Vagina (tissue), 2 donors: ENCODE results near the gene DTL. TPM values are rescaled to one million over a fixed set of nuclear protein-coding genes. Genes with fewer than 3 reads are reported as not detected.
A peak's percentile ranks its signal among the peaks of the same experiment; 100 is the strongest.

Source experiments
- DNase-seq, 2 donors: peaks; one replicate each; pipeline ENCODE4 v3.0.0-alpha.2; 2017; ENCODE audit errors: extremely low spot score in 2 of 2
- H3K27ac ChIP-seq: fragments of 200-600 bp; sonication (generic); one replicate; pipeline ENCODE4 v1.5.1; 2019
- H3K27me3 ChIP-seq: fragments of 200-600 bp; sonication (generic); one replicate; pipeline ENCODE4 v1.5.1; 2019
- H3K36me3 ChIP-seq, 2 donors: fragments of 200-600 bp; sonication (generic); one replicate each; pipeline ENCODE4 v1.5.1; 2017 to 2019
- H3K4me1 ChIP-seq: fragments of 200-600 bp; sonication (generic); one replicate; pipeline ENCODE4 v1.5.1; 2019
- H3K4me3 ChIP-seq, 2 donors: fragments of 200-600 bp; sonication (generic); 1 replicate in 1 of 2; 2 replicates in 1 of 2; pipeline ENCODE4 v1.5.1; 2016 to 2019
- H3K9me3 ChIP-seq: fragments of 200-600 bp; sonication (generic); one replicate; pipeline ENCODE4 v1.5.1; 2019
- POLR2A ChIP-seq, 2 donors: fragments of 450-650 bp; IDR thresholded peaks; one replicate each; pipeline ENCODE4 v1.6.1; 2017; ENCODE audit warnings: antibody characterized with exemption in 2 of 2, mild to moderate bottlenecking in 2 of 2, moderate library complexity in 2 of 2
- POLR2AphosphoS5 ChIP-seq, 2 donors: sonication (generic); formaldehyde crosslinking; IDR thresholded peaks; one replicate each; pipeline ENCODE4 v1.9.0; 2017; ENCODE audit warnings: antibody characterized with exemption in 2 of 2, mild to moderate bottlenecking in 2 of 2, low read depth in 1 of 2; ENCODE audit not compliant: insufficient read depth in 1 of 2
- intact Hi-C: fragments of 100-400 bp; cut with DNase I; formaldehyde crosslinking; loops from one replicate; pipeline ENCODE4 v1.15.1; 2023
- total RNA-seq: library from RNA; depleted of rRNA; stranded (reverse); fragments of >200 nt; gene quantifications from one replicate; pipeline ENCODE4 v1.2.3, GENCODE V29; 2016
- TF ChIP-seq, protein P1 (sequence below), 3 experiments: fragments of 450-650 bp in 2 of 3; fragments of 200-600 bp in 1 of 3; sonication (generic) in 1 of 3; IDR thresholded peaks; one replicate each; pipeline ENCODE4 v1.5.1; 2017 to 2019; ENCODE audit warnings: antibody characterized with exemption in 3 of 3, mild to moderate bottlenecking in 2 of 3, moderate library complexity in 2 of 3

The DTL gene
- total RNA-seq, 1 donor from 2014 or later, result 7.4 TPM

DNA sequence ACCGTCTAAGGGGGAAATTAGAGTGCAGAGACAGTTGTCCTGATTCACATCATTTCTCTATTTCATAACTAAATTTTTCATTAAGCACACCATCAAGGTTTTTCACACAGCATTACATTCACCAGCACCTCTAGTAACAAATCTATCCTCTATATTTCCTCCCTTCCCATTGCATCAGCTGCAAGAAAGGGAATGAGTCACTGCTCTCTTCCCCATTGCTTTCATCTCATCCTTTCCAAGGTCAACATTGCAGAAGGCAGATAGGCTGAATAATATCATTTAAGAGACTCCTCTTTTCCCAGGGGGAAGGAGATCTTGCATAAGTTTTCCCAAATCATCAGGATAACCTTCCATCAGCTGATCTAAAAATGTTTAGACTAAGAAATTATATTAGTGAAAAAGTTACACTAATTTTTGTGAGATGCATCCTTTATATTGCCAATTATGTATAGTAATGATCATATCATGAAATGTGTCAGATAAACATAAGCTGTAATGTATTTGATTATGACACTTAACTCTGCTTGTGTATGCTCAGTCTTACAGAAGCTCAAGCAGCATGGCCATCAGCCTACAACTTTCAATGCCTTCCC is 4.5 kb upstream of the DTL start:
- H3K27ac ChIP-seq, result no peak overlapping the region
- no peak overlapping the region for H3K4me3 ChIP-seq
- TF ChIP-seq POLR2AphosphoS5 (IDR thresholded peaks at IDR 0.05; ENCODE audit: insufficient read depth in 1 of 2, low read depth in 1 of 2) (peak in 1 of 2 donors; percentile 41), POLR2A (IDR thresholded peaks at IDR 0.05) (no peak)
- TF ChIP-seq, protein P1, sequence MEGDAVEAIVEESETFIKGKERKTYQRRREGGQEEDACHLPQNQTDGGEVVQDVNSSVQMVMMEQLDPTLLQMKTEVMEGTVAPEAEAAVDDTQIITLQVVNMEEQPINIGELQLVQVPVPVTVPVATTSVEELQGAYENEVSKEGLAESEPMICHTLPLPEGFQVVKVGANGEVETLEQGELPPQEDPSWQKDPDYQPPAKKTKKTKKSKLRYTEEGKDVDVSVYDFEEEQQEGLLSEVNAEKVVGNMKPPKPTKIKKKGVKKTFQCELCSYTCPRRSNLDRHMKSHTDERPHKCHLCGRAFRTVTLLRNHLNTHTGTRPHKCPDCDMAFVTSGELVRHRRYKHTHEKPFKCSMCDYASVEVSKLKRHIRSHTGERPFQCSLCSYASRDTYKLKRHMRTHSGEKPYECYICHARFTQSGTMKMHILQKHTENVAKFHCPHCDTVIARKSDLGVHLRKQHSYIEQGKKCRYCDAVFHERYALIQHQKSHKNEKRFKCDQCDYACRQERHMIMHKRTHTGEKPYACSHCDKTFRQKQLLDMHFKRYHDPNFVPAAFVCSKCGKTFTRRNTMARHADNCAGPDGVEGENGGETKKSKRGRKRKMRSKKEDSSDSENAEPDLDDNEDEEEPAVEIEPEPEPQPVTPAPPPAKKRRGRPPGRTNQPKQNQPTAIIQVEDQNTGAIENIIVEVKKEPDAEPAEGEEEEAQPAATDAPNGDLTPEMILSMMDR (IDR thresholded peaks at IDR 0.05), result no peak
- no peaks in the 10 kb centered on the region for H3K27me3 ChIP-seq
- intact Hi-C loops, result no loop called here
- no peaks in the 10 kb centered on the region for H3K9me3 ChIP-seq
- H3K4me1 ChIP-seq, result peaks cover 38% of the 10 kb centered on the region
- H3K36me3 ChIP-seq, result no peaks in the 10 kb centered on the region
- DNase-seq, result no peak

DNA sequence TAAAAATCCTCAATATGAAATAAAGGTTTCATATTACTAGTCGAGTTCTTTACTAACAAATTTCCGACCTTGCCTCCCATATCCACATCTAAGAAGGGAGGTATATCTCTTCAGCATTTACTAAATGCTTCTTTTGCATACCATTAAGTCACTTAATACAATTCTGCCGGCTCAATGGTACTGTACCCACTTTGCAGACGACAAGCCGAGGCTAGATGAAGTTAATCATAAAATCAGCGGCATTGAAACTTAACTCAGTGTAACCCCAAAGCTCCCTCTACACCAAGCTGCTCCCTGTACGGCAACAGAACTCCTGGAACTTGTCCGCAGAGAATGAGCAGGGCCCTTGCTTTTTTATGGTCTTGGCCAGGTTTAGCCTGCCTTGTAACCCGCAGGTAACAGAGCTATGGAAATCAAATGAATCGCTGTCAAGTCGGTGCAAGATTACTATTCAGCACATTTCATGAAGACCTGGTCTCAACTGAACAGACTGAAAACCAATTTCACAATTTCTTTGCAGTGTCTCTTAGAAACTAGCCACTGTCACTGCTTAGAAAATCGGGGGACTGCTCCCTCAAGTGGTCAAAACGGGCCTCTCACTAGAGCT is 929 bp upstream of the DTL start:
- TF ChIP-seq, protein P1 (IDR thresholded peaks at IDR 0.05), result no peak
- no peak for TF ChIP-seq POLR2A (IDR thresholded peaks at IDR 0.05)
- no peak for TF ChIP-seq POLR2AphosphoS5 (IDR thresholded peaks at IDR 0.05; ENCODE audit: insufficient read depth in 1 of 2, low read depth in 1 of 2)
- peak overlapping the region; percentile 57 to 59 for H3K4me3 ChIP-seq
- no peaks in the 10 kb centered on the region for H3K27me3 ChIP-seq
- H3K9me3 ChIP-seq, result no peaks in the 10 kb centered on the region
- H3K27ac ChIP-seq, result peak overlapping the region; percentile 91
- intact Hi-C loops, result no loop called here
- no peaks in the 10 kb centered on the region for H3K36me3 ChIP-seq
- H3K4me1 ChIP-seq, result peaks cover 41% of the 10 kb centered on the region
- peak in 1 of 2 donors; percentile 90 for DNase-seq

DNA sequence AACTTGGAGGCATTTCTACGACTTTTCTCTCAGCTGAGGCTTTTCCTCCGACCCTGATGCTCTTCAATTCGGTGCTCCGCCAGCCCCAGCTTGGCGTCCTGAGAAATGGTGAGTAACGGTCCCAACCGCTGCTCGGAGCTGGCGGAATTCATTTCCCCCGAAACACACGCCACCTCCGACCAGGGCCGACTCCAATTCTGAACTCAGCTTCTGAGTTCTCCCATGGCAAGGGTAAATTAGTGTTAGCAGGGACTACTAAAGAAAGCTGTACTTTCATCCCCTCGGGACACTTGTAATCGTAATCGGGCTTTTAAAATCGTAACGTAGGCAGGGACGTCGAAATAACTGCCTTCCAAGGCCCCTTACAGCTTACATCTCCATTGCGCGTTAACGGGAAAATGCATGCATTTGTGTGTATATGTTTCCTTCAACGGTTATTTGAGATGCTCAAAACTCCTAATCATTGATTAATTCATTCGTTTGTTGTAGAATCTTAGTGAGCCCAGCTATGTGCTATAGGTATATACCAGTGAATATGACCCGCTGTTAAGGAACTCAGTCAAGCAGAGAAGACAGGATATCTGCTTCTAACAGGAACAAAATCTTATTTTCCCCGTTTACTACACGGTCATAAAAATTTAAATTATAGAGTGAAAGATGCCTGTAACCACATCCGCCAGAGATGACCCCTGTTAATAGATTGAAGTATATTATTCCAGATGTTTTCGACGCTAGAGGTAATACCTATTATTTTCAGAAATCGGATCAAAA is 472 bp downstream of the DTL start:
- TF ChIP-seq POLR2AphosphoS5 (IDR thresholded peaks at IDR 0.05; ENCODE audit: insufficient read depth in 1 of 2, low read depth in 1 of 2) (no peak), POLR2A (IDR thresholded peaks at IDR 0.05) (no peak)
- TF ChIP-seq, protein P1 (IDR thresholded peaks at IDR 0.05), result no peak
- Histone ChIP-seq H3K4me1 (peaks cover 34% of the 10 kb centered on the region), H3K9me3 (no peaks in the 10 kb centered on the region), H3K27ac (peak overlapping the region; percentile 72), H3K36me3 (no peaks in the 10 kb centered on the region), H3K4me3 (peak overlapping the region; percentile 57 to 59), H3K27me3 (no peaks in the 10 kb centered on the region)
- no peak for DNase-seq
- intact Hi-C loops, result no loop called here

DNA sequence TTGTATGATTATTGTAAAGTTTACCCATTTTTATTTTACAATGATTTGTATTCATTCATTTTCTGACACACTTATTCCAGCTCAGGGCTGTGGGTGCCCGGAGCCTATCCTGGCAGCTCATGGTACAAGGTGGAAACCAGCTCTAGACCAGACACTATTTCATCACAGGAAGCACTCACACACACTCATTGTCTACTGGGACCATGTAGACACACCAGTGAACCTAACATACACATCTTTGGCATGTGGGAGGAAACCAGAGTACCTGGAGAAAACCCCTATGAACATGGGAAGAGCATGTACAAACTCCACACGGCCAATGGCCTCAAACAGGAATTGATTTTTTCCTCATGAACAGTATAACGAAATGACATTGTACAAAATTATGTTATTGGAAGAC is 2.4 kb downstream of the DTL start:
- DNase-seq, result no peak
- H3K27me3 ChIP-seq, result no peaks in the 10 kb centered on the region
- H3K9me3 ChIP-seq, result no peaks in the 10 kb centered on the region
- TF ChIP-seq, protein P1 (IDR thresholded peaks at IDR 0.05), result no peak
- TF ChIP-seq POLR2A (IDR thresholded peaks at IDR 0.05), result no peak
- no peak for TF ChIP-seq POLR2AphosphoS5 (IDR thresholded peaks at IDR 0.05; ENCODE audit: insufficient read depth in 1 of 2, low read depth in 1 of 2)
- peaks cover 19% of the 10 kb centered on the region for H3K4me1 ChIP-seq
- H3K4me3 ChIP-seq, result no peak overlapping the region
- intact Hi-C loops, result no loop called here
- H3K36me3 ChIP-seq, result no peaks in the 10 kb centered on the region
- no peak overlapping the region for H3K27ac ChIP-seq
